ENCODE data around the gene CBX4.

CBX4 gene

DNA sequence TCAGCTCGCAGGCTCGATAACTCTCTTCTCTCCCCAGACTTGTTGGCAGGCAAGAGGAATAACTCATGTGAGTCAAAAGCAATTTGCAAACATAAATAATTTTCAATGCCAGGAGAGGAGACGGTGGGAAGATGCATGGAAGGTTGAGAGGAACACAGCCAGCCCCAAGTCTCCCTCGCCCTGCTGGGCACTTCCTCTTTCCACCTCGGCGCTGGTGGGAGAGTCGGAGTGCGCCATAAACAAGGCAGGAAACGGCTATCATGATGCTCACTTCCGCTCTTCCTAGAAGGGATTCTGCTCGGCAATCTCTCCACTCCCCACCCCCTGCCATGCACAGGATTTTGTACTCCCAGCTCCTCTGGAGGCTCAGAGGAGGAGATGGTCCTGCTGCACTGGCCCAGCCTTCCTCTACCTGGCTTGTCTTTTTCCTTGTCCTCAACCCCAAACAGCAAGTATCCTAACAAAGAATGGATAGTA is 13.0 kb downstream of the CBX4 start:
- no peak for DNase-seq

GRCh38 chr17:79825580-79825921 is 13.7 kb downstream of the CBX4 start:
- DNase-seq = no peak

- no peak for DNase-seq
Observed at GRCh38 chr17:79824893-79825579, 14.2 kb downstream of the CBX4 start.

- no peak for DNase-seq
Observed at GRCh38 chr17:79824234-79824633, 15.0 kb downstream of the CBX4 start.

DNA sequence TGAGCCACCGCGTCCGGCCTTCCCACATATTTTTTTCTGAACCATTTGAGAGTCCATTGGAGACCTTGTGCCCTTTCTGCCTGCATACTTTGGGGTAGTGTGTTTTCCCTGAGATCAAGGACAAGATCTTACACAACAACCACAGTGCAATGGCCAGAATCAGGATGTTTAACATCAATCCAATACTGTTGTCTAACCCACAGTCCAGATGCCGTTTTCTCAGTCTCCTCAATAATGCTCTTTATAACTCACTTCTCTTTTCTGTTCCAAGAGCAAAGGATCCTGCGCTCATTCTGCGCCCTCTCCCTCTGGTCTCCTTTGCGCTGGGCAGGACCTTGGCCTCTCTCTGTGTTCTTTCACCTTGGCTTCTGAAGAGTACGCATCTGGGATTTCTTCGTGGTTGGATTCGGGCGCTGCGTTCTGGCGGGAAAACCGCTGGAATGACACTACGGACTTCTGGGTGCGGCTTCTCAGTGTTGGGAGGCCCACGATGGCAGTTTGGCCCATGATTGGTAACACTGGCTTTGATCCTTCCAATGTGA is 16.6 kb downstream of the CBX4 start:
- DNase-seq = no peak

GRCh38 chr17:79821331-79822095 is 17.7 kb downstream of the CBX4 start:
- no peak for DNase-seq

DNA sequence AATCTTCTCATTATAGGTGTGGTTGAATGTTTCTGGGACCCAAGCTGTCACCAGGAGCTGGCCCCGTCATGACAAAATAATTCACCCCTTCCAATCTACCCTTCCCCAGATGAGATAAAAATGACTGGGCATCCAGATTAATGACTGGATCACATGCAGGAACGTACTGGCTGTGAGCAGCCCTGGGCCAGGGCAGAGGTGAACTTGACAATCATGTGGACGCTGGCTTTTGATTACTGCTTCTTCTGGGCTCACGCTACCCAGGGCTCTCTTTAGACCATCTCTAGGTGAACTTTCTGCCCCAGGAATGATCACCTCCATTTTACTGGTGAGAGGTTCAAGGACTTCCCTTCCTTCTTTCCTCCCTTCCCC is 18.3 kb downstream of the CBX4 start:
- no peak for DNase-seq

GRCh38 chr17:79819534-79820276 is 19.5 kb downstream of the CBX4 start:
- no peak for DNase-seq

GRCh38 chr17:79819085-79819484 is 20.2 kb downstream of the CBX4 start:
- no peak for DNase-seq

DNA sequence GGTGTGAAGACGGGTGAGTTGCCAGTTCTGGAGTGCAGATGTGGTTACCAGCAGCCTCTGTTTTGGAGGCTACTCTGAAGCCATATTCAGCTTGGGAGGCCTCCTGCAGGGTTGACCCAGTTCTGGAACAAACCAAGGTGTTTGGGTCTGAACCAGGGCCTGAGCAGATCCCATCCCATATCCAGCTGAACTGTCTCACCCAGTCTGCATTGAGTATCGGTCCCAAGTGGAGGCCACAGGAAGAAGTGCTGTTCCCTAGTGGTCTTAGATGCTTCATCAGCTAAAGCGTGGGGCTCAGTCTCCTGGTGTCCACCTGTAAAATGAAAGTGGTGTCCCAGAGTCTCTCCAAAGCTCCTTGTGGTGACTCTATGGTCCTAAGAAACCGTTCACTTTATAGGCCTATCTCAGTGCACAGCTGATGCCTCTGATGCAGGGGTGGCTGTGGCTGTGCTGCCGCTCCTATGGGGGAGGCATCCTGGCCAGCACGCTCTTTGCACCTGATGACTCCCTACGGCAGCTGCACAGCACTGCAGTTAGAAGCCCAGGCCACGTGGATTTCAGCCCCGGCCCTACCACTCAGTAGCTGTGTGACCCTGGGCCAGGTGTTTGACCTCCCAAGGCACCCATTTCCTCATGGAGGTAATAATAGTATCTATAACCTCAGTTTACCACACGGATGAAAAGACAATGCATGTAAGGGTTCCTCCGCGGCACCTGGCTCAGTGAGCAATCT is 21.0 kb downstream of the CBX4 start:
- no peak for DNase-seq

DNA sequence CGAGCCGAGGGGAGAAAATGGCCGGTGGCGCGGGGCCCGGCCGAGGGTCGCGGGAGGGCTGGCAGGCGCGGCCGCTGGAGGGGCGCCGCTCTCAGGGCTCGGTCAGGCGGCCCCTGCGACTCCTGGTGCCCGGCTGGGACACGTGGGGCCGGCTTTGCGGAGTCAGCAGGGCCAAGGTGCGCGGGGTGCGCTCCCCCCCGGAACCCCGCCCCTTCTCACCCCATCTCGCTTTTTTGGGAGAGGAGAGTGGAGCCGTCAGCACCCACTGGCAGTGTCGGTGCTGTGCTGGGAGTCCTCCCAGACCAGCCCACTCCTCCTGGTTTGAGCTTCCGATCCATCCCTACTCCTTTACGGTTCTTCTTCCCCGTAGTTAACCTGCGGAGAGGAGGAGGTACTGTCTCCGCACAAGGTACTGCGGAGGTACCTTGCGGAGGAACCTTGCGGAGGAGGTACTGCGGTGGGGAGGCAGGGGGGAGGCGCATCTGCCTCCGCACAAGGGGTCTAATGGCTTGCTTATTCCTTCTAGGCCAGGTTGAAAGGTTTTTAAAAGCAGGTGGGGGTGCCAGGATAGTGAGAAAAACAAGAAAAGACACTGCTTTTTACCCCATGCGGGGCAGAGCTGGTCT is 23.3 kb downstream of the CBX4 start:
- no peak for DNase-seq

DNA sequence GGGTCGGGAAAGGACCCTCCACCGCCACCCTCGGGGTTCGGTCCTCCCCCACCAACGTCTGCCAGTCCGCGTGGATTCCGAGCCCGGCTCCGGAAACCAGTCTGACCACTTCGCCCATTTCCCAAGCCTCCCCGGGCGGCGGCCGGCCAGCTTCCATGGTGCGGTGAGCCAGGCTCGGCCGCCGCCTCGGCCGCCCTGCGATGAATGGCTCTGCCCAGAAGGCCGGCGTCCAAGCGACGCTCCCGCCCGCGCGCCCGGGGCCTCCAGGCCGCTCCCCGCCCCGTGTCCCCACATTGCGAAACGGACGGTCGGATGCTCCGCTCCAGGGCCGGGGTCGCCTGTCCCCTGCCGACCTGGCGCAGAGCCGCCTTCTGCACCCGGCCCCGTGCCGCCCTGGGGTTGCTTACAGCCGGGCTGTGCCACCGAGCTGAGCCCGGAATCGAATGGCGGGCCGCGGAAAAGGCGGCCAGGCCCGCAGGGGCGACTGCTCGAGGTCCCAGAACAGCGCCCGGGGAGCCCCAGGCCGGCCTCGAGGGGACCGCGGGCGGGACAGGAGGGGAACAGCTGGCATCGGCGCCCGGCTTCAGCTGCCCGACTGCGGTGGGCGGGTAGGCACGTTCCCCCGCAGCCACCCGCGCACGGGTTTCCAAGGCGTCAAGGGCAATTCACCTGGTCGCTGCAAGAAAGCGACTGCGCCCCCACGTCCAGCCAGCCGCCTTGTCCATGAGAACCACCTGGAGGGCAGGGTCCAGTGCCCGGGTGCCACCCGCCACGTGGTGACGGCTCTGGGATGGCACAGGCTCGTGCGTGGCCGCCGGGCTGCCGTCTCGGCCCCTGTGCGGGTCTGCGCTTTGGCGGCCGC is 24.0 kb downstream of the CBX4 start:
- no peak for DNase-seq

DNA sequence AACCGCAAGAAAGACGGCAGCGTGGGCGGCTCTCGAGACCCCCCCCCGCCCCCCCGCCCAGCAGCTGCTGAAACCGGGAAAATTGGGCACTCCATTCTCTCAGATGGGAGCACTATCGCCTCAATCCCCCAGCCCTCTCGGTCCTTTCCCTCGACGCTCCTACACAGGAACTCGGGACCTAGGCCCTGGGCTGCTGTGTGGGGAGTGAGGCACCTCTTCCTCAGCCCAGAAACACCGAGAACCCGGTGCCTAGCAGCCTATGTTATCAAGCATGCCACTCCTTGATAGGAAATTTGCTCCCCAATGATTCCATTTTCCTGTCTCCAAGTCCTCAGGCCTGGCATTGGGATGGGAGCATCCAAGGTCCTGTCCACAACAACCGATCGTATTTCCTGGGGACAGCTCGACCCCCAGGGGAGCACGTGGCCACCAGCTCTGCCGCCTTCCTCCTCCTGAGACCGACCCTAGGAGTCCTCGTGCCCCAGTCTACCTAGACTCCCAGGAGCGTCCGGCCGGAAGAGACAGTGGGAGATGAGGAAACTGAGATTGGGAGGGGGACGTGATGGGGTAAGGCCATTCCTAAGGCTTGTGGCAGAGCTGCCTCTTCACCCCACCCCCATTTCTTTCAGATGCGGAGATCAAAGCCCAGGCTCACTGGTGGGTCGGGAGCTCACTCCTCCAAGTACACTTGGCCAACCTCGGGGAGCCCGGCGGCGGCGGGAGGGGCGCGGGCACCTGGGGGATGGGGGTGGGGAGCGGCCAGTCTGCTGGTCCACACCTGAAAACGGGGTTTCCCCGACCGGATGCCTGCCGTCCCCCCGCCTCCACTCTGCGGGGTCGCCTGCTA is 24.9 kb downstream of the CBX4 start:
- DNase-seq = no peak

DNA sequence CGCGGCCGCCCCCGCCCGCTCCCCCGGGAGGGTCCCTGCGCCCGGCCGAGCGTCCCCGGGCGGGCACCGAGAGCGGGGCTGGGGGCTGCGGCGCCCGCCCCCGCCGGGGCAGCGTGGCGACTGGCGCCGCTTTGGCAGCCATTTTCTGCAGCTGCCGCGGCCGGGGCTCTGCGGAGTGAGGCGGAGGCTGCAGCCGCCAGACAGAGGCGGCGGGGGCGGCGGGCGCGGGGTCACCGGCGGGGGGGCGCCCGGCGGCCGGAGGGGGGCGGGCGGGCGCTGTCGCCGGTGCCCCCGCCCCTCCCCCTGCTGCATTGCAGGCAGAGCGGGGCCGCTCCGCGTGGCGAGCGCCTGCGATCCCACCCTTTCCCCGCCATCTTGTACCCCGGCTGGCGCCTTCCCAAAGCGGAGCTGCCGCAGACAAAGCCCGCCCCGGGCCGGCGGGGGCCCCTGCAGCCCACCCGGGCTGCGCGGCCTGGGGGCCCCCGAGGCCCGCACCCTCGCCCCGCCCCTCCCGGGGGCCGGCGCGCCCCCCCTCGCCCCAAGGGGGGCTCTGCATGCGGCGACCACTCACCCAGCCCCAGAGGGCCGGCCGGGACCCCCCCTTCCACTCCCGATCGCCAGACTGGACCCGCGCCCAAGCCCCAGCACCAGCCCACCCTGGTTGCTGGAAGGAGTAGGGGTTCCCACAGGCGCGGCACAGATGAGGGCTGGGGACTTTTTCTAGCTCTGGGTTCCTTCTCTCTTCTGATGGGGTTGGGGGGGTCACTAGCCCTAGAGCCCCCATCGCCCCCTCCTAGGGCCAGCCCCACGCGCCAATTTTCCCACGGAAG is 25.7 kb downstream of the CBX4 start:
- DNase-seq = no peak

DNA sequence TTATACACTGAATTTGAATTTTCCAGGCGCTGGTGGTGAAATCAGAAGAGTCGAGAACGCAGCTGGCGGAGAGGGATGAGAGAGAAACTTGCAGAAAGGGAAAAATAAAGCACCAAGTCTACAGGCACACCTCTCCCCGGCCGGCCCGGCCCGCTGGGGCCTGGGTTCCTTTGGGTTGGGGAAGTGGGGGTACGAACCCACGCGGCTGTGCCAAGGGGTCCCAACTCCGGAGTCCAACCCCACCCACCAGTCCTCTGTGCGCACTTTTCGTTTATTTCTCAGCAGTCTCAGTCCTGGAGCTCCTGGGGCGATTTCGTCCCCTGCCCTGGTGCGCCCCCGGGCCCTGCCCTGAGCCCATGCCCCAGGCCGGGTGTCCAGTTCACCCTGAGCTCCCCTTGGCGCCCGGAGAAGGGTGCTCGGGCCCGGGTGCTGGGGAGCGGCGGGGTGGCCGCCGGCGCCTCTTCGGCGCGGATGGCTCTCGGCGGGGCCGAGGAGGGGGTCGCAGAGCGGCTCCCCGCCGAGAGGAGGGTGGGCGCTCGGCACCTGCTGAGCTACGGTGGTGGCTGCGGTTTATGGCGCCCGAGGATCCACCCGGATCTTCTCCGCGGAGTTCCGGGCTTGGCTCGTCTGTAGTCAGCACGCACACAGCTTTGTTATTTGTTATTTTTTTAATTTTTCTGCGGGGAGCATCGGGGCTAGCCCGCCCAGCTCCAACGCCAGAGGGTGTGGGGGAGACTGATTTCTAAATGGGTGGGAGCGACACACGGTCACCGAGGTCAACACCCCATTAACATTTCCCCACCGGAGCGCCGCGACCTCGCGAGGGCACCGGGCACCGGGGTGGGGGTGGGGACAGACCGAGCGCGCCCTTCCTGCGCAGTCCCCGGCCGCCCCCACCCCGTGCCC is 26.6 kb downstream of the CBX4 start:
- no peak for DNase-seq

- DNase-seq = no peak
Observed at GRCh38 chr17:79811868-79812352, 27.3 kb downstream of the CBX4 start.

GRCh38 chr17:79811011-79811867 is 28.0 kb downstream of the CBX4 start:
- DNase-seq = no peak
